GM21515 (cell line): ENCODE results near the gene UBL4A.
"Not testable (repeated sequence)": the region's sequence is repeated elsewhere in the genome, so short reads cannot be mapped to it uniquely, and the experiment has no call there.

Source experiments
- ATAC-seq: cut with Tn5 transposase; IDR thresholded peaks from one replicate; pipeline ENCODE4 v1.9.1; 2021; ENCODE audit not compliant: unreplicated experiment

UBL4A gene

GRCh38 chrX:154508384-154508745, 21.9 kb upstream of the UBL4A start:
- ATAC-seq: no peak

- no peak for ATAC-seq
Observed at GRCh38 chrX:154507673-154508383, 21.4 kb upstream of the UBL4A start.

GRCh38 chrX:154506483-154507332, 20.3 kb upstream of the UBL4A start:
- no peak for ATAC-seq

GRCh38 chrX:154505734-154506133, 19.3 kb upstream of the UBL4A start:
- no peak for ATAC-seq

GRCh38 chrX:154502989-154503388, 16.6 kb upstream of the UBL4A start:
- no peak for ATAC-seq

GRCh38 chrX:154502098-154502497, 15.7 kb upstream of the UBL4A start:
- no peak for ATAC-seq

- ATAC-seq: not testable (repeated sequence)
Observed at GRCh38 chrX:154501423-154501822, 15.0 kb upstream of the UBL4A start.

- not testable (repeated sequence) for ATAC-seq
Observed at GRCh38 chrX:154496591-154497137, 10.2 kb upstream of the UBL4A start.

GRCh38 chrX:154495472-154495922, 9.1 kb upstream of the UBL4A start:
- no peak for ATAC-seq

- no peak for ATAC-seq
Observed at GRCh38 chrX:154494715-154495114, 8.3 kb upstream of the UBL4A start.

GRCh38 chrX:154490414-154491083, 4.1 kb upstream of the UBL4A start, which contains the start of gene SLC10A3:
SLC10A3 (minus strand) TSS chrX:154490629; CDS start chrX:154488940, 1,689 bp downstream.
- peak; percentile 69 for ATAC-seq

GRCh38 chrX:154490021-154490413, 3.6 kb upstream of the UBL4A start:
- peak; percentile 33 for ATAC-seq

- no peak for ATAC-seq
Observed at GRCh38 chrX:154489182-154489581, 2.8 kb upstream of the UBL4A start.

- no peak for ATAC-seq
Observed at GRCh38 chrX:154488336-154489075, 2.1 kb upstream of the UBL4A start.

- no peak for ATAC-seq
Observed at GRCh38 chrX:154487518-154488290, 1.3 kb upstream of the UBL4A start.

GRCh38 chrX:154486052-154486395, 391 bp downstream of the UBL4A start:
- no peak for ATAC-seq

GRCh38 chrX:154485150-154486051, 1.0 kb downstream of the UBL4A start:
- no peak for ATAC-seq

- no peak for ATAC-seq
Observed at GRCh38 chrX:154484255-154485149, 1.9 kb downstream of the UBL4A start.
